Adrenal gland (tissue), 12 donors: ENCODE results near the gene ASTN1. TPM values are rescaled to one million over a fixed set of nuclear protein-coding genes. Genes with fewer than 3 reads are reported as not detected.

Experiments used
- DNase-seq, 7 donors: peaks; one replicate each; pipeline ENCODE4 v3.0.0-alpha.2; 2019 to 2020
- H3K27ac ChIP-seq, 5 donors: fragments of 200-600 bp; sonication (generic) in 4 of 5; 1 replicate in 3 of 5; 2 replicates in 2 of 5; pipeline versions ENCODE4 v1.5.1 to v1.8.0; 2016 to 2020; ENCODE audit warnings: mild to moderate bottlenecking in 1 of 5
- H3K27me3 ChIP-seq: fragments of 200-600 bp; 2 replicates; pipeline ENCODE4 v1.8.0; 2021
- H3K36me3 ChIP-seq, 2 donors: fragments of 200-600 bp; replicated peaks in 1 of 2; 1 replicate in 1 of 2; 2 replicates in 1 of 2; pipeline versions ENCODE4 v1.5.1 to v1.8.0; 2018 to 2022
- H3K4me1 ChIP-seq, 2 donors: fragments of 200-600 bp; replicated peaks in 1 of 2; 1 replicate in 1 of 2; 2 replicates in 1 of 2; pipeline versions ENCODE4 v1.5.1 to v1.8.0; 2018 to 2021
- H3K4me3 ChIP-seq, 4 donors: fragments of 200-600 bp; sonication (generic) in 3 of 4; one replicate each; pipeline ENCODE4 v1.5.1; 2016 to 2018
- H3K9me3 ChIP-seq, 3 donors: fragments of 200-600 bp; sonication (generic) in 1 of 3; replicated peaks in 1 of 3; 1 replicate in 2 of 3; 2 replicates in 1 of 3; pipeline versions ENCODE4 v1.5.1 to v1.8.0; 2016 to 2021
- POLR2A ChIP-seq, 2 donors: fragments of 450-650 bp; IDR thresholded peaks; one replicate each; pipeline ENCODE4 v1.6.1; 2017; ENCODE audit warnings: antibody characterized with exemption in 2 of 2, mild to moderate bottlenecking in 2 of 2, moderate library complexity in 1 of 2
- WGBS, 4 donors: extraction: QIAGEN DNeasy Blood & Tissue Kit in 2 of 4; methylation state at CpG; one replicate each; pipeline versions ENCODE4 v1.1.5 to v1.1.7; 2013 to 2017; 5-methylcytosine and 5-hydroxymethylcytosine counted together
- intact Hi-C, 2 donors: fragments of 100-400 bp; cut with DNase I; formaldehyde crosslinking; loops; one replicate each; pipeline versions ENCODE4 v1.14.1 to v1.15.0; 2022 to 2023
- polyA plus RNA-seq, 3 donors: library from polyadenylated mRNA; stranded (reverse); fragments of 200-250 nt in 2 of 3; fragments of 350-450 nt in 1 of 3; fragmentation: Illumina TruSeq in 1 of 3; extraction: RNeasy Lipid Tissue Mini Kit (QIAGEN cat#74804) in 1 of 3; gene quantifications; one replicate each; pipeline ENCODE4 v1.2.3, GENCODE V29; 2013 to 2014
- total RNA-seq, 9 donors: library from RNA; depleted of rRNA in 4 of 9; stranded (reverse); fragments of >200 nt in 4 of 9; fragments of 120-200 nt in 1 of 9; fragmentation: NEBNext Ultra II Directional in 1 of 9; extraction: Animal tissue kit (Norgen Biotek cat#: 25700) in 1 of 9; gene quantifications; one replicate each; pipeline versions ENCODE4 v1.1.0 to v1.2.4, GENCODE V29; 2013 to 2023
- TF ChIP-seq, protein P1 (sequence below), 6 experiments: fragments of 450-650 bp in 4 of 6; fragments of 200-600 bp in 2 of 6; sonication (generic) in 1 of 6; IDR thresholded peaks; 1 replicate in 5 of 6; 2 replicates in 1 of 6; pipeline versions ENCODE4 v1.5.1 to v1.8.0; 2016 to 2021; ENCODE audit warnings: antibody characterized with exemption in 6 of 6, mild to moderate bottlenecking in 2 of 6, moderate library complexity in 1 of 6
- donor health status: healthy with polysubstance abuse.
- donor health status: Bipolar disorder and iron deficiency.
- donor health status: DM: yes; HTN: yes; CAD: no.
- donor health status: DM: no; HTN: no; CAD: no.
- donor health status: DM: no; HTN: no; CAD: no.
- donor health status: DM: yes; HTN: yes; CAD: no.

ASTN1 gene
- total and polyA plus RNA-seq, 12 donors: 7.7 to 58.6 (median 40.7) TPM

- Histone ChIP-seq H3K27ac (no peak overlapping the region), H3K4me3 (no peak overlapping the region), H3K9me3 (no peaks in the 10 kb centered on the region), H3K36me3 (no peaks in the 10 kb centered on the region), H3K4me1 (peaks cover 3 to 4% of the 10 kb centered on the region in 2 donors), H3K27me3 (no peaks in the 10 kb centered on the region)
- no peak for TF ChIP-seq POLR2A (IDR thresholded peaks at IDR 0.05)
- TF ChIP-seq, protein P1, sequence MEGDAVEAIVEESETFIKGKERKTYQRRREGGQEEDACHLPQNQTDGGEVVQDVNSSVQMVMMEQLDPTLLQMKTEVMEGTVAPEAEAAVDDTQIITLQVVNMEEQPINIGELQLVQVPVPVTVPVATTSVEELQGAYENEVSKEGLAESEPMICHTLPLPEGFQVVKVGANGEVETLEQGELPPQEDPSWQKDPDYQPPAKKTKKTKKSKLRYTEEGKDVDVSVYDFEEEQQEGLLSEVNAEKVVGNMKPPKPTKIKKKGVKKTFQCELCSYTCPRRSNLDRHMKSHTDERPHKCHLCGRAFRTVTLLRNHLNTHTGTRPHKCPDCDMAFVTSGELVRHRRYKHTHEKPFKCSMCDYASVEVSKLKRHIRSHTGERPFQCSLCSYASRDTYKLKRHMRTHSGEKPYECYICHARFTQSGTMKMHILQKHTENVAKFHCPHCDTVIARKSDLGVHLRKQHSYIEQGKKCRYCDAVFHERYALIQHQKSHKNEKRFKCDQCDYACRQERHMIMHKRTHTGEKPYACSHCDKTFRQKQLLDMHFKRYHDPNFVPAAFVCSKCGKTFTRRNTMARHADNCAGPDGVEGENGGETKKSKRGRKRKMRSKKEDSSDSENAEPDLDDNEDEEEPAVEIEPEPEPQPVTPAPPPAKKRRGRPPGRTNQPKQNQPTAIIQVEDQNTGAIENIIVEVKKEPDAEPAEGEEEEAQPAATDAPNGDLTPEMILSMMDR (IDR thresholded peaks at IDR 0.05): no peak
- DNase-seq: no peak
- WGBS, 4 donors: 85 to 93% (median 91%) methylated on average over 3 of the region's 3 CpGs
- intact Hi-C loops: no loop called here
Observed at GRCh38 chr1:177053648-177054047, 110.9 kb downstream of the ASTN1 start.

DNA sequence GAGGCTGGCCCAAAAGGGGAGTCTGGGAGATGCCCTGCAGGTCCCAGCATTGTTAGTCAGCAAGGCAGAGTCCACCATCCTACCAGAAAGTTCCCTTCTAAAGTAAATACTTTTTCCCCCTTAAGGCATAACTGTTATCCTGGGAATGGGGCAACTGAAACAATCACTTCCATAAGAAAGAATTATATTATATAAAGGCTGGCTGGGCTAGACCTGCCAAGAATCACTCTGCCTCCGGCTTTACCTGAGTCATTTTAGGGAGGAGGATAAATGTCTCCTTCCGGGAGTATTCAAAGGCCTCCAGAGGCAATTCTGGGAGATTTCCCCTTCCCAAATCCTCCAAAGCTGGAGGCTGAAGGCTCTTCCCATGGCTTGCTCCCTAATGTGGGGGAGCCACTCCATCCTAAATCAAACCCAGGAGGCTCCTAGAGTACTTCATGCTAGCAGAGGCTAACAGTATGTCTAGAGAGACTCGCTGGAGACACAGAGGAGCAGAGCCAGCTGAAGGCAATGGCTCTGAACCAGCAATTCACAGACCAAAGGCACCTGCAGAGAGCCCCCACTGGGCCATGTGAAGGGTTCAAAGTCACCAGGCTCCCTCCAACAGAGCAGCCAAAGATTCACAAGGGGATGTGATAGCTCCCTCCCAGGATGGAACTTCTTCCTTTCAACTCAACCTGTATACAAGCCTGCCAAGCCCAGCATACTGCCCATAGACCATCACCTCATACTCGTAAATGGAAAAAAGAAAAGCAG lies 116.0 kb downstream of the ASTN1 start:
- TF ChIP-seq, protein P1 (IDR thresholded peaks at IDR 0.05): no peak
- no peak for TF ChIP-seq POLR2A (IDR thresholded peaks at IDR 0.05)
- intact Hi-C loops: no loop called here
- H3K36me3 ChIP-seq: no peaks in the 10 kb centered on the region
- H3K27ac ChIP-seq: no peak overlapping the region
- DNase-seq: no peak
- H3K27me3 ChIP-seq: no peaks in the 10 kb centered on the region
- WGBS, 4 donors: 70 to 77% (median 72%) methylated on average over 4 of the region's 4 CpGs
- no peak overlapping the region for H3K4me3 ChIP-seq
- H3K9me3 ChIP-seq: no peaks in the 10 kb centered on the region
- H3K4me1 ChIP-seq: peaks cover 3 to 4% of the 10 kb centered on the region in 2 donors

DNA sequence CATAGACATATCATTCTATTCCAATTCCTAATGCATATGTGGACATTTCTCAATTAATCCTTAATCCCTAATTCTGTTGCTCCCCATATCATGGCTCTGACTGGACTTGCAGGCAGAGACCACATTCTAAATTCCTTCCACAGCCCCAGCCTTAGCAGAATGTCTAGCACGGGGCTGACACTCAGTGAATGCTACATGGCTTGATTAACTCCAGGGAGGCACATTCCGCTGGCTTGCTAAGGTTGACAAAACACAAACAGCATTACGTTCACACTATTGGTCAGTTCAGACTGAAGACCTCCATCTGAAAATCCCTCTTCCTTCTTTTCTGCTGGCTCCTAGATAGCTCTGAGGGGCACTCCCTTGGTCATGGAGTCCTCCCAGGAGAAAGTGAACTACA lies 119.4 kb downstream of the ASTN1 start:
- Histone ChIP-seq H3K27me3 (no peaks in the 10 kb centered on the region), H3K36me3 (no peaks in the 10 kb centered on the region), H3K27ac (no peak overlapping the region), H3K4me1 (peaks cover 3% of the 10 kb centered on the region in 2 donors), H3K4me3 (no peak overlapping the region), H3K9me3 (no peaks in the 10 kb centered on the region)
- no peak for DNase-seq
- no peak for TF ChIP-seq POLR2A (IDR thresholded peaks at IDR 0.05)
- TF ChIP-seq, protein P1 (IDR thresholded peaks at IDR 0.05): no peak
- 76 to 85% (median 83%) methylated on average over 3 of the region's 3 CpGs for WGBS, 4 donors
- intact Hi-C loops: no loop called here

DNA sequence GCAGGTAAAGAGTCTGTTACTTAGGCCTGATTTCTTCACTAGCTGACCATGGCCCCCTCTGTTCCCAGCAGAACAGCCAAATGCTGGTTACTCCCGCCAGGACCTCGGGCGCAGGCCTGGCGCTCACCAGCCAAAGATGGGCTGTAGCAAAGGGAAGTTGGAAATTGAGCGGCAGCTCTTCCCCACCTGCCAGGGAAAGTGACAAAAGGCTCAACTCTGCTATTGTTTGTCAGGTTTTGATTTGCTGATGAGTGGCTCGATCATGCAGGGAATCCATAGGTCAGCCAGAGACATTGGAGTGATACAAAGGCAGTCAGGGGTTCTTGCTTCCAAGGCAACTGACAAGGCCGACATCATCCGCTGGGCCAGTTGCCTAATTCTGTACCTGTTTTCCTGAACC lies 120.1 kb downstream of the ASTN1 start:
- 80 to 83% (median 82%) methylated on average over 8 of the region's 8 CpGs for WGBS, 4 donors
- intact Hi-C loops: no loop called here
- no peaks in the 10 kb centered on the region for H3K9me3 ChIP-seq
- no peak for DNase-seq
- H3K36me3 ChIP-seq: no peaks in the 10 kb centered on the region
- no peaks in the 10 kb centered on the region for H3K27me3 ChIP-seq
- H3K4me1 ChIP-seq: no peaks in the 10 kb centered on the region
- H3K27ac ChIP-seq: no peak overlapping the region
- no peak overlapping the region for H3K4me3 ChIP-seq
- TF ChIP-seq POLR2A (IDR thresholded peaks at IDR 0.05): no peak
- TF ChIP-seq, protein P1 (IDR thresholded peaks at IDR 0.05): no peak
